SHP77 (cell line): ENCODE data around the gene MEX3D.

Experiments
- DNase-seq, 2 experiments: peaks; one replicate each; lab custom pipeline; 2025; lab: John Stamatoyannopoulos, UW

Gene MEX3D

GRCh38 chr19:1568320-1569019, at the start of gene MEX3D:
Gene MEX3D (minus strand): TSS chr19:1568325. CDS start chr19:1568058, 267 bp downstream.
- peak; percentile 34 to 36 for DNase-seq

DNA sequence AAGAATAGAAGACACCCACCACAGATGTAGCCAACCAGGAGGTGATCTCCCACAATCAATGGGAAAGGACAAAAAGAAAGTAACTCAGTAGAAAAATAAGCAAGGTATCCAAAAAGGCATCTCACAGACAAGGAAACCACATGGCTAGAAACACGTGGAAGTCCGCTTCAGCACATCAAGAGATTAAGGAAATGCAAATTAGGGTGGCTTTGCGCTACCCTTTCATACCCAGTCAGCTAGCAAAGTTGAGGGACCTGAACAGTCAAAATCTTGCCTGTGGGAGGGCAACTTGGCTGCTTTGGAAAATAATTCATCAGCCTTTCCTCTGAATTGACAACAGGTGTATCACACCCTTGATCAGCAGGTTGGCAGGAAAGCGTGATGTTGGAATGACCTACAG, 48.8 kb upstream of the MEX3D start:
- no peak for DNase-seq

GRCh38 chr19:1616396-1616795, 48.3 kb upstream of the MEX3D start:
- no peak for DNase-seq

- no peak for DNase-seq
Observed at GRCh38 chr19:1615156-1615765, 47.1 kb upstream of the MEX3D start.

GRCh38 chr19:1613808-1614570, 45.9 kb upstream of the MEX3D start:
- no peak for DNase-seq

GRCh38 chr19:1613146-1613545, 45.0 kb upstream of the MEX3D start:
- DNase-seq, result no peak

GRCh38 chr19:1612114-1613086, 44.3 kb upstream of the MEX3D start:
- no peak for DNase-seq

DNA sequence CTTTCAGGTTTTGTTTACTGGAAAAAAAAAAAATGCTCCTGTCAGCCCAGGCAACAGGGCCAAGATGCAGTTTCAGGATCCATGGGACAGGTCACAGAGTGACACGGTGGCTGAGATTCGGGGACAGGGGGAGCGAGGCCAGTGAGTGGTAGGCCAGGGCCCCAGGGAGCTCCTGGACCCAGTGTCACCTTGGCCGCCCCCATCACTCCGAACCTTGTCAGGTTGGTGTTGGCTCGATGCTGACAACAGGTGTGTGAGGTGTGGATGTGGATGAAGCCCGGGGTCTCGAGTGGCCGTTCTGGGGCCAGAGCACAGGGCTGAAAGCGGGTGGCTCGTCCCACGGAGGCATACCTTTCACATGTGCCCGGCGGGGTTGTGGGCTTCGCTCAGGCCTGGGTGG, 43.2 kb upstream of the MEX3D start:
- DNase-seq, result no peak

DNA sequence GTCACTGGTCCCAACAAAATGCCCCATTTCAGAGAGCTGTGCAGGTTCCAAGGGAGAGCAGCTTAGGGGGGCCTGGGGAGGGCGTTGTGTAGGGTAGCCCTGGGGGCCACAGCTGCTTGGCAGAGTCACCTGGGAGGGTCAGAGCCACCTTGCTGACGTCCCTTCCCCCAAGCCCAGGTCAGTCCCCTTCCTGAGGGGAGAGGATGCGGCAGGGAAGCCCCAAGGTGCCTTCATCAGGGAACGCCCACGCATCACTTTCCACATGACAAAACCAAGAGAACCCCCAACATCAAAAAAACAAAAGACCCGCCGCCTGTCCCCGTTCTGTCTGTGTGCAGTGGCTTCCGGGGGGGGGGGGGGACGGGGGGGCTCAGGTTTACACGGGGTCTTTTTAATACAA, 42.5 kb upstream of the MEX3D start:
- no peak for DNase-seq

DNA sequence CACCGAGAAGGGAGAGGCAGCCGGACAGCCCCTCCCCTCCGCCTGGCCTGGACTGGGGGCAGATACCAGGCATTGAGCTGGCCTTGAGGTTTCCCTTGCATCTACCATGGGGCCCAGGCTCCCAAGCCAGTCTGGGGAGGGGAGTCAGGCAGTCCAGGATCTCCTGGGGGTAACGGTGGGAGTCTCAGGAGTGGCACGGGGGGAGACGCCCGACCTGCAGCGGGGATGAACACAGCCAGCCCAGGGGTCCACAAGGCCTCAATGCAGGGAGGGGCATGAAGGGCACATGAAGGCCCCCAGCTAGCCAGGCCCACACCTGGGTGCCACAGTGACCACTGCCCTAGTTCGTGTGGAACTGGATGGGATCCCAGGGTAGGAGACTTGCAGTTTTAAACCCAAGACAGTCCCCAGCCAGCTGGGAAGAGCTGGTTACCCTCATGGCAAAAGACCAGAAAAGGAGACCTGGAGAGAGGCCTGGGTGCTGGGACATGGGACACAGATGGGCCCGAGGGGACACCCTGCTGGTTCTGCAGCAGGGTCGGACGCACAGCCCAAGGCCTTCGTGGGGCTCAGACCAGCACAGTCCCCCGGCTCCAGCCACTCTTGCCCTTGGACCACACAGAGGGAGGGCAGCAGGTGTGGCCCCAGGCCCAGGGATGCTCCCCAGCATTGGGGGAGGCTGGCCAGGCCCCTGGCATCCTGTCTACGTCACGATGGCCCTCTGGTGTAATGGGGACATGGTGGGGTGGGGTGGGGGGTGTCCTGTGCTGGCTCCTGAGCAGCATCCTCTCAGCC, 41.8 kb upstream of the MEX3D start:
- no peak for DNase-seq

GRCh38 chr19:1609103-1609396, 40.9 kb upstream of the MEX3D start:
- no peak for DNase-seq

GRCh38 chr19:1608359-1609102, 40.4 kb upstream of the MEX3D start:
- no peak for DNase-seq

- DNase-seq, result no peak
Observed at GRCh38 chr19:1606138-1606651, 38.1 kb upstream of the MEX3D start.

- peak; percentile 90 to 92 for DNase-seq
Observed at GRCh38 chr19:1605236-1606137, 37.4 kb upstream of the MEX3D start, which contains the start of gene UQCR11. Gene UQCR11 (minus strand): TSS chr19:1605462. CDS start chr19:1605409, 53 bp downstream.

DNA sequence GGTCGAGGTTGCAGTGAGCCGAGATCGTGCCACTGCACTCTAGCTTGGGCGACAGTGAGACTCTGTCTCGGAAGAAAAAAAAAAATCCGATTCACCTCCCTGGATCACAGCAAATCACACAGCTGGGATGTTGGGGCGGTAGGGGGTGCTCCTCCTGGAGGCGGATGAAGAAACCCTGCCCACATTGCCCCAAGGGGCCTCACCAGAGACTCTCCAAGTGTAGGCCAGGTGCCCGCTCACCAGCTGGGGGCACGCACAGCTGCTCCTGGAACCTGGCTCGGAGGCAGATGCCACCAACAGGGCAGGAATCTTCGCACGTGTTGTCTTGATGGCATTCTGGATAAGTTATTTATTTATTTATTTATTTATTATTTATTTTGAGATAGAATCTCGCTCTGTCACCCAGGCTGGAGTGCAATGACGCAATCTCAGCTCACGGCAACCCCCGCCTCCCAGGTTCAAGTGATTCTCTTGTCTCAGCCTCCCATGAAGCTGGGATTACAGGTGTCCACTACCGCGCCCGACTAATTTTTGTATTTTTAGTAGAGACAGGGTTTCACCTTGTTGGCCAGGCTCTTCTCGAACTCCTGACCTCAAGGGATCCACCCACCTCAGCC, 34.1 kb upstream of the MEX3D start:
- DNase-seq, result no peak

DNA sequence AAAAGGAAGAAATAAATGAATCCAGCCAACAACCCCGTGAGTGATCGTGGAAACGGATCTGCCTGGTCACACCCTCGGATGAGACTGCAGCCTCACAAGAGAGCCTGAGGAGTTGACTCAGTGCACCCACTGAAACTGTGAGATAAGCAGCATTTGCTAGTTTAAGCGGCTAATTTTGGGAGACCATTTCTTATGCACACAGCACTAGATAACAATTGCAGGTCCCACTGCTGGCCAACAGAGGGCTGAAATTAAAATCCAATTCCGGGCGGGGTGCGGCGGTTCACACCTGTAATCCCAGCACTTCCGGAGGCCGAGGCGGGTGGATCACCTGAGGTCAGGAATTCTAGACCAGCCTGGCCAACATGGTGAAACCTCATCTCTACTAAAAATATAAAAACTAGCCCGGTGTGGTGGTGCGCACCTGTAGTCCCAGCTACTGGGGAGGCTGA, 33.5 kb upstream of the MEX3D start:
- no peak for DNase-seq

DNA sequence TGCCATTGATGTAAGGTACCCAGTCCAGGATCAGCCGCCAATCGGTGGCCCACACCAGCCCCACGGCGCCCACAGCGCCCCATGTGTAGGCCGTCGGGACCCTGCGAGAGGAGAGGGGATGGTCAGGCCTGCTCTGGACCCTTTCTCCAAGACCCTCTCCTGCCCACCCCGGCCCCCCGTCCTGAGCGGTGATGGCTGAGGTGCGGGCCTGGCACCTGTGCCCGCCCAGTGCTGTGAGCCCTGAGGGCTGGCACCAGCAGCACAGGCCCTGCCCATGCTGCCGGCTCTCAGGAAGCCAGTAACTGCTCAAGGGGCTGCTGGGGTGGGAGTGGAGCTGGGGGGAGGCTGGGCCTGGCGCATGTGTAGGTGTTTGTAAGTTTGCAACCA, 31.3 kb upstream of the MEX3D start:
- no peak for DNase-seq

GRCh38 chr19:1598777-1599459, 30.8 kb upstream of the MEX3D start:
- no peak for DNase-seq
